Keratinocyte (primary cell): ENCODE data around the gene DFFA.

Source experiments
- CTCF ChIP-seq, 3 experiments: IDR thresholded peaks in 1 of 3; conservative IDR thresholded peaks in 1 of 3; optimal IDR thresholded peaks in 1 of 3; 2 replicates in 2 of 3; 3 replicates in 1 of 3; pipeline versions ENCODE3 to v1.5.1; 2011; ENCODE audit warnings: low read length in 3 of 3, mild to moderate bottlenecking in 3 of 3, moderate library complexity in 2 of 3, control low read depth in 1 of 3, inconsistent platforms in 1 of 3; ENCODE audit not compliant: insufficient read depth in 2 of 3; ENCODE audit errors: extremely low read depth in 1 of 3
- EZH2 ChIP-seq: IDR thresholded peaks from one replicate; pipeline ENCODE4 v1.6.1; 2012; ENCODE audit warnings: inconsistent platforms, mild to moderate bottlenecking, low read length, moderate library complexity

- TF ChIP-seq CTCF (optimal IDR thresholded peaks at IDR 0.05 in 1 of 3, IDR thresholded peaks at IDR 0.05 in 1 of 3, conservative IDR thresholded peaks at IDR 0.05 in 1 of 3; ENCODE audit: extremely low read depth in 1 of 3, insufficient read depth in 2 of 3, low read length in 3 of 3) (no peak), EZH2 (no peak)
These were observed 33.6 kb downstream of the DFFA start for GRCh38 chr1:10438677-10439163.
